GM13976 (cell line): ENCODE results near the gene C4B.

ENCODE experiments used
- DNase-seq: peaks from one replicate; pipeline ENCODE4 v3.0.0; 2012; ENCODE audit warnings: low spot score
- in situ Hi-C: fragments of 300-500 bp; cut with MboI; formaldehyde crosslinking; loops from one replicate; pipeline ENCODE4 v1.12.0; 2022; ENCODE audit warnings: low sequenced_read_pairs, mixed read lengths, inconsistent platforms; ENCODE audit not compliant: unreplicated experiment
- TF ChIP-seq, protein P1 (sequence below): IDR thresholded peaks from 2 replicates; pipeline ENCODE4 v1.5.1; 2012; ENCODE audit warnings: borderline replicate concordance, mild to moderate bottlenecking; ENCODE audit not compliant: insufficient read depth; ENCODE audit errors: extremely low read depth, missing control alignments, control extremely low read depth

Gene C4B

GRCh38 chr6:31968791-31969711 is 45.5 kb upstream of the C4B start:
- DNase-seq = no peak
- in situ Hi-C loops = no loop called here
- TF ChIP-seq, protein P1, sequence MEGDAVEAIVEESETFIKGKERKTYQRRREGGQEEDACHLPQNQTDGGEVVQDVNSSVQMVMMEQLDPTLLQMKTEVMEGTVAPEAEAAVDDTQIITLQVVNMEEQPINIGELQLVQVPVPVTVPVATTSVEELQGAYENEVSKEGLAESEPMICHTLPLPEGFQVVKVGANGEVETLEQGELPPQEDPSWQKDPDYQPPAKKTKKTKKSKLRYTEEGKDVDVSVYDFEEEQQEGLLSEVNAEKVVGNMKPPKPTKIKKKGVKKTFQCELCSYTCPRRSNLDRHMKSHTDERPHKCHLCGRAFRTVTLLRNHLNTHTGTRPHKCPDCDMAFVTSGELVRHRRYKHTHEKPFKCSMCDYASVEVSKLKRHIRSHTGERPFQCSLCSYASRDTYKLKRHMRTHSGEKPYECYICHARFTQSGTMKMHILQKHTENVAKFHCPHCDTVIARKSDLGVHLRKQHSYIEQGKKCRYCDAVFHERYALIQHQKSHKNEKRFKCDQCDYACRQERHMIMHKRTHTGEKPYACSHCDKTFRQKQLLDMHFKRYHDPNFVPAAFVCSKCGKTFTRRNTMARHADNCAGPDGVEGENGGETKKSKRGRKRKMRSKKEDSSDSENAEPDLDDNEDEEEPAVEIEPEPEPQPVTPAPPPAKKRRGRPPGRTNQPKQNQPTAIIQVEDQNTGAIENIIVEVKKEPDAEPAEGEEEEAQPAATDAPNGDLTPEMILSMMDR = no peak

GRCh38 chr6:31969712-31970603 is 44.6 kb upstream of the C4B start:
- DNase-seq = no peak
- TF ChIP-seq, protein P1 = no peak
- in situ Hi-C loops = no loop called here

- DNase-seq = no peak
- TF ChIP-seq, protein P1 = no peak
- in situ Hi-C loops = no loop called here
These were observed 43.9 kb upstream of the C4B start for GRCh38 chr6:31970604-31971271.

- in situ Hi-C loops = no loop called here
- no peak for DNase-seq
- TF ChIP-seq, protein P1 = no peak
These were observed 43.2 kb upstream of the C4B start for GRCh38 chr6:31971279-31971992.

GRCh38 chr6:31971993-31972708 is 42.4 kb upstream of the C4B start, which contains the start of gene DXO:
TSS of gene DXO (minus strand) at chr6:31972138. CDS start at chr6:31971675, 463 bp downstream.
- TF ChIP-seq, protein P1 = no peak
- DNase-seq = peak; percentile 99
- in situ Hi-C loops = no loop called here
